Brain microvascular endothelial cell (primary cell): ENCODE measurements around the gene RAB23.

ENCODE experiments used
- DNase-seq: peaks from one replicate; pipeline ENCODE4 v3.0.0-alpha.2; 2020
- H3K27ac ChIP-seq: fragments of 250-450 bp; sonication (Bioruptor Pico); 2 replicates; pipeline ENCODE4 v1.5.1; 2020; ENCODE audit warnings: mild to moderate bottlenecking, moderate library complexity
- H3K27me3 ChIP-seq: fragments of 250-450 bp; sonication (Bioruptor Pico); replicated peaks from 2 replicates; pipeline ENCODE4 v1.5.1; 2020; ENCODE audit warnings: mild to moderate bottlenecking
- H3K36me3 ChIP-seq: fragments of 250-450 bp; sonication (Bioruptor Pico); replicated peaks from 2 replicates; pipeline ENCODE4 v1.5.1; 2020; ENCODE audit warnings: mild to moderate bottlenecking
- H3K4me3 ChIP-seq: 2 replicates; pipeline ENCODE4 v1.5.1; 2011; ENCODE audit warnings: low read depth, mild to moderate bottlenecking, control low read depth, low read length, moderate library complexity
- CTCF ChIP-seq: IDR thresholded peaks from 2 replicates; pipeline ENCODE4 v1.5.1; 2011; ENCODE audit warnings: low read depth, mild to moderate bottlenecking, moderate library complexity, low read length, control low read depth, inconsistent platforms; ENCODE audit errors: missing control alignments
- in situ Hi-C: cut with HindIII; loops from 2 replicates; pipeline ENCODE4 v1.10.0; 2017; ENCODE audit warnings: low sequenced_read_pairs, low pct_ligation_motif_present

RAB23 gene

GRCh38 chr6:57165080-57165479 is 57.0 kb downstream of the RAB23 start:
- no peak overlapping the region for H3K27ac ChIP-seq
- no peak for DNase-seq
- H3K27me3 ChIP-seq, result no peaks in the 10 kb centered on the region
- TF ChIP-seq CTCF, result no peak
- in situ Hi-C loops, result no loop called here
- H3K36me3 ChIP-seq, result no peaks in the 10 kb centered on the region
- H3K4me3 ChIP-seq, result no peak overlapping the region

- no peak for TF ChIP-seq CTCF
Observed at GRCh38 chr6:57163956-57164355, 58.2 kb downstream of the RAB23 start.

GRCh38 chr6:57162516-57162915 is 59.6 kb downstream of the RAB23 start:
- Histone ChIP-seq H3K27ac (no peak overlapping the region), H3K27me3 (no peaks in the 10 kb centered on the region), H3K4me3 (no peak overlapping the region), H3K36me3 (peaks cover 2% of the 10 kb centered on the region)
- in situ Hi-C loops, result no loop called here
- no peak for TF ChIP-seq CTCF
- no peak for DNase-seq

More at GRCh38 chr6:57163956-57164355, 58.2 kb downstream of the RAB23 start:
- in situ Hi-C loops, result no loop called here
- no peak for DNase-seq
- Histone ChIP-seq H3K27ac (no peak overlapping the region), H3K4me3 (no peak overlapping the region), H3K27me3 (no peaks in the 10 kb centered on the region), H3K36me3 (no peaks in the 10 kb centered on the region)

DNA sequence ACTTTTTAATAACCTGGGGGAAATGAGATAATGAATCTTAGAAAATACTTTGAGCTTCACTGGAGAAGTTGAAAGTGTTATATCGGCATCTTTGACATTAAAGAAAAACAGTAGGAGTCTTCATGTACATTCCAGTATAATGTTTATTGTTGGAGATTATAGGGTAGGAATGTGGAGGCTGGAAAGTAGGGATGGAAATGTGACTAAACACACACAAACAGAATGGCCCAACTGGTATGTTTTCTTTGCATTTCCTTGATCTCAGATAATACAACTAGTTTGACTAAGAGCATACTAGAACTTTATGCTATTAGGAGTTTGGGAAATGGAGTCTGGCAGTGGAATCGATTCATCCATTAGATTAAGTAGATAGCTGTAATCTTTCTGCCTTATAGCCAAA is 60.1 kb downstream of the RAB23 start:
- DNase-seq, result no peak
- Histone ChIP-seq H3K36me3 (peaks cover 2% of the 10 kb centered on the region), H3K27me3 (no peaks in the 10 kb centered on the region), H3K27ac (no peak overlapping the region), H3K4me3 (no peak overlapping the region)
- in situ Hi-C loops, result no loop called here
- TF ChIP-seq CTCF, result no peak

DNA sequence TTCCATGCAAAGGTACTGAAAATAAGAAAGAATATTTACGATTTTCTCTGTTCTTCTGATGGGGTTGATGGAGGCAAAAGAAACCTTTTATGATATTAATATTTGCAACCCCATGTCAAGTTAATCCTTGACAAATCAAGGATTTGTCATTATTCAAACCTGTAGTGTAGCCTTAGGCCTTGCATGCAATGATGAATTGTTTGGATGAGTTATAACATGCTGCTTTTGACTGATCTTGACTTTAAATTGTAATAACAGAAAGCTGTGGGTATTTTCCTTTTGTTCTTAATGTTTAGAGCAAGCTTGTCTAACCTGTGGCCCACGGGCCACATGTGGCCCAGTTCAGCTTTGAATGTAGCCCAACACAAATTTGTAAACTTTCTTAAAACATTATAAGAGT is 63.0 kb downstream of the RAB23 start:
- Histone ChIP-seq H3K4me3 (no peak overlapping the region), H3K27ac (no peak overlapping the region), H3K27me3 (no peaks in the 10 kb centered on the region), H3K36me3 (peaks cover 9% of the 10 kb centered on the region)
- DNase-seq, result no peak
- in situ Hi-C loops, result no loop called here
- TF ChIP-seq CTCF, result no peak

DNA sequence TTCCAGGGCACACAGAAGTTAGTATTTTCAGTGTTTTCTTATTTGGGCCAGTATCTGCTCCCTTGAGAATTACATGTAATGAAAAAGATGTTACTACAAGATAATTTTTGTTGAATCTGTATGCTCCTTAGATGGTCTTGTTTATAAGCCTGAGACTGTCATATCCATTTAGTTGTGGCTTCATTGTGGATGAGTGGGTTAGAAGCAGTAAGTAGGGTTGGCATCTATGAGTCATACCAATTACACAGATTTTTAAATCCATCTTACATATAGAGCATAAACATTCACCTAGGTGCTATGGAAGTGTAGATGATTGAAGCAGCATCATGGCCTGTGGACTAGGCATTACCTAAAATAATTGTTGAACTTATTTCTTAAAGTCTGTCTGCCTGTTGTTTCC is 63.4 kb downstream of the RAB23 start:
- Histone ChIP-seq H3K27ac (no peak overlapping the region), H3K36me3 (peaks cover 9% of the 10 kb centered on the region), H3K4me3 (no peak overlapping the region), H3K27me3 (no peaks in the 10 kb centered on the region)
- no peak for DNase-seq
- in situ Hi-C loops, result no loop called here
- no peak for TF ChIP-seq CTCF
